Vagina (tissue), 2 donors: Measurements from ENCODE around the gene RPS6KL1. TPM values are rescaled to one million over a fixed set of nuclear protein-coding genes. Genes with fewer than 3 reads are reported as not detected.
A peak's percentile ranks its signal among the peaks of the same experiment; 100 is the strongest.

ENCODE experiments used
- DNase-seq, 2 donors: peaks; one replicate each; pipeline ENCODE4 v3.0.0-alpha.2; 2017; ENCODE audit errors: extremely low spot score in 2 of 2
- H3K27ac ChIP-seq: fragments of 200-600 bp; sonication (generic); one replicate; pipeline ENCODE4 v1.5.1; 2019
- H3K27me3 ChIP-seq: fragments of 200-600 bp; sonication (generic); one replicate; pipeline ENCODE4 v1.5.1; 2019
- H3K36me3 ChIP-seq, 2 donors: fragments of 200-600 bp; sonication (generic); one replicate each; pipeline ENCODE4 v1.5.1; 2017 to 2019
- H3K4me1 ChIP-seq: fragments of 200-600 bp; sonication (generic); one replicate; pipeline ENCODE4 v1.5.1; 2019
- H3K4me3 ChIP-seq, 2 donors: fragments of 200-600 bp; sonication (generic); 1 replicate in 1 of 2; 2 replicates in 1 of 2; pipeline ENCODE4 v1.5.1; 2016 to 2019
- H3K9me3 ChIP-seq: fragments of 200-600 bp; sonication (generic); one replicate; pipeline ENCODE4 v1.5.1; 2019
- POLR2A ChIP-seq, 2 donors: fragments of 450-650 bp; IDR thresholded peaks; one replicate each; pipeline ENCODE4 v1.6.1; 2017; ENCODE audit warnings: antibody characterized with exemption in 2 of 2, mild to moderate bottlenecking in 2 of 2, moderate library complexity in 2 of 2
- POLR2AphosphoS5 ChIP-seq, 2 donors: sonication (generic); formaldehyde crosslinking; IDR thresholded peaks; one replicate each; pipeline ENCODE4 v1.9.0; 2017; ENCODE audit warnings: antibody characterized with exemption in 2 of 2, mild to moderate bottlenecking in 2 of 2, low read depth in 1 of 2; ENCODE audit not compliant: insufficient read depth in 1 of 2
- intact Hi-C: fragments of 100-400 bp; cut with DNase I; formaldehyde crosslinking; loops from one replicate; pipeline ENCODE4 v1.15.1; 2023
- total RNA-seq: library from RNA; depleted of rRNA; stranded (reverse); fragments of >200 nt; gene quantifications from one replicate; pipeline ENCODE4 v1.2.3, GENCODE V29; 2016
- TF ChIP-seq, protein P1 (sequence below), 3 experiments: fragments of 450-650 bp in 2 of 3; fragments of 200-600 bp in 1 of 3; sonication (generic) in 1 of 3; IDR thresholded peaks; one replicate each; pipeline ENCODE4 v1.5.1; 2017 to 2019; ENCODE audit warnings: antibody characterized with exemption in 3 of 3, mild to moderate bottlenecking in 2 of 3, moderate library complexity in 2 of 3

The RPS6KL1 gene
- total RNA-seq, 1 donor from 2014 or later: 2.0 TPM

DNA sequence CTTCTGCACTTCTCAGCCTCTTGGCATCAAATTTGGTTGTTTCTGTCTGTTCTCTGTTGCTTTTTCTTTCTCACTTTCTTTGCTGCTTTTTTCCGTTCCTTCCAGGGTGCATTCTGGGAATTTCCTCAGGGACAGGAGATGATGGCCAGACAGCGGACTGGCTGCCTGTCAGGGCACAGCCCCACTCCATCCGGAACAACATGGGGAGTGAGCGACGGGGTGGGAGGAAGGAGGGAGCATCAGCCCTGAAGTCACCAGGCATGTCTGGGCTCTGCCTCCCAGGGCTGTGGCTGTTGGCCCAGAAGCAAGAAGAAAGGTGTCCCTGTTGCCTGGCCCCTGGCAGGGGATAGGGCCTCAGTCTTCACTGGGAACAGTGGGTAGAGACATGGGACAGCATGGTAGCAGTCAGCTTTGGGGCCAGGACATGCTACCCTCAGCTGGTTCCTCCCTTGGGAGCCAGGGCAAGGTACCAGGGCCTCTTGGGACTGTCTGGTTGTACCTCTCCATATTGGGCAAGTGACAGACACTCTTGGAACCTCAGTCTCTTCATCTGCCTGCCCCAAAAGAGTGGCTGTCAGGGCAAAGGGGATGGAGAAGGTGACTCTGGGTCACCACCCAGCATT, 23.7 kb upstream of the RPS6KL1 start:
- Histone ChIP-seq H3K9me3 (no peaks in the 10 kb centered on the region), H3K4me1 (peaks cover 19% of the 10 kb centered on the region), H3K36me3 (no peaks in the 10 kb centered on the region), H3K4me3 (peak overlapping the region in 1 of 2 donors; percentile 23), H3K27me3 (no peaks in the 10 kb centered on the region), H3K27ac (peak overlapping the region; percentile 30)
- no peak for TF ChIP-seq POLR2A (IDR thresholded peaks at IDR 0.05)
- TF ChIP-seq, protein P1, sequence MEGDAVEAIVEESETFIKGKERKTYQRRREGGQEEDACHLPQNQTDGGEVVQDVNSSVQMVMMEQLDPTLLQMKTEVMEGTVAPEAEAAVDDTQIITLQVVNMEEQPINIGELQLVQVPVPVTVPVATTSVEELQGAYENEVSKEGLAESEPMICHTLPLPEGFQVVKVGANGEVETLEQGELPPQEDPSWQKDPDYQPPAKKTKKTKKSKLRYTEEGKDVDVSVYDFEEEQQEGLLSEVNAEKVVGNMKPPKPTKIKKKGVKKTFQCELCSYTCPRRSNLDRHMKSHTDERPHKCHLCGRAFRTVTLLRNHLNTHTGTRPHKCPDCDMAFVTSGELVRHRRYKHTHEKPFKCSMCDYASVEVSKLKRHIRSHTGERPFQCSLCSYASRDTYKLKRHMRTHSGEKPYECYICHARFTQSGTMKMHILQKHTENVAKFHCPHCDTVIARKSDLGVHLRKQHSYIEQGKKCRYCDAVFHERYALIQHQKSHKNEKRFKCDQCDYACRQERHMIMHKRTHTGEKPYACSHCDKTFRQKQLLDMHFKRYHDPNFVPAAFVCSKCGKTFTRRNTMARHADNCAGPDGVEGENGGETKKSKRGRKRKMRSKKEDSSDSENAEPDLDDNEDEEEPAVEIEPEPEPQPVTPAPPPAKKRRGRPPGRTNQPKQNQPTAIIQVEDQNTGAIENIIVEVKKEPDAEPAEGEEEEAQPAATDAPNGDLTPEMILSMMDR (IDR thresholded peaks at IDR 0.05): no peak
- TF ChIP-seq POLR2AphosphoS5 (IDR thresholded peaks at IDR 0.05; ENCODE audit: insufficient read depth in 1 of 2, low read depth in 1 of 2): no peak
- no peak for DNase-seq
- intact Hi-C loops: no loop called here

DNA sequence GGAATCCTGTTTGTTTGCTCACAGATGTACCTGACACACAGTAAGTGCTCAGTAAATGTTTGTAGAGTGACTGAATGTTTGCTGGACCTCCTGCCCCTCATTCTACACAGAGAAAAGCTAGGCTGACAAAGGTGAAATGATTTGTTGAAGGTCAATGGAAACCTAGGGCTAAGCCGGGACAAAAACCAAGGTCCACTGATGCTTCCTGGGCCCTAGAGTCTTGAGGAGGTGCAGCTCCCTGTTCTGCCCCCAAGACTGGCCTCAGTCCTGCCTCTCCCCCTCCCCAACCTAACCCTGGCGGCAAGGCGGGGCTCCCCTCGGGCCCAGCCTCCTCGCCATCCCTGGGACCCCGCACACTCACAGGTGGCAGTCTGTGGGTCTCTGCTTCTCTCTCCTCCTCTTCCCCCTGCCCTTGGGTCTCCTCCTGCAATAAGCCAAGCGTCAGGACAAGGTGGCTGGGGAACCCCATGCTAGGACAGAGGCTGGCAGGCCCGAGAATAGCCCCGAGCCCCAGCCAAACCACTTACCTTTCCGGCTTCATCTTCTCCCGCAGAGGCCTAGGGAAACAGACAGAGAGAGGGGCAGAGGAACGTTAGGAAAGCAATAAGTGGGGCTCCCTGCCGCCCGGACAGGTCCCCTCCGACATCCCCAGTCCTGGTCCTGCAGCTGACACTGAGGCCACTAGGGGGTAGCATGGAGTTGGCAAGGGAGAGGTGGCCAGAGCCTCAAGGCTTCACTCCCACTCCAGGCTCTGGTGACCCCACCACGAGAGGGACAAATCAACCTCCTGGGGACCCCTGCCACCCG, 23.0 kb upstream of the RPS6KL1 start:
- Histone ChIP-seq H3K27me3 (no peaks in the 10 kb centered on the region), H3K4me1 (peaks cover 26% of the 10 kb centered on the region), H3K4me3 (peak overlapping the region in 1 of 2 donors; percentile 23), H3K36me3 (no peaks in the 10 kb centered on the region), H3K9me3 (no peaks in the 10 kb centered on the region), H3K27ac (peak overlapping the region; percentile 30)
- DNase-seq: no peak
- intact Hi-C loops: no loop called here
- TF ChIP-seq, protein P1 (IDR thresholded peaks at IDR 0.05): peak; percentile 67 to 80 (median 80)
- TF ChIP-seq POLR2A (IDR thresholded peaks at IDR 0.05): no peak
- TF ChIP-seq POLR2AphosphoS5 (IDR thresholded peaks at IDR 0.05; ENCODE audit: insufficient read depth in 1 of 2, low read depth in 1 of 2): peak in 1 of 2 donors; percentile 28

DNA sequence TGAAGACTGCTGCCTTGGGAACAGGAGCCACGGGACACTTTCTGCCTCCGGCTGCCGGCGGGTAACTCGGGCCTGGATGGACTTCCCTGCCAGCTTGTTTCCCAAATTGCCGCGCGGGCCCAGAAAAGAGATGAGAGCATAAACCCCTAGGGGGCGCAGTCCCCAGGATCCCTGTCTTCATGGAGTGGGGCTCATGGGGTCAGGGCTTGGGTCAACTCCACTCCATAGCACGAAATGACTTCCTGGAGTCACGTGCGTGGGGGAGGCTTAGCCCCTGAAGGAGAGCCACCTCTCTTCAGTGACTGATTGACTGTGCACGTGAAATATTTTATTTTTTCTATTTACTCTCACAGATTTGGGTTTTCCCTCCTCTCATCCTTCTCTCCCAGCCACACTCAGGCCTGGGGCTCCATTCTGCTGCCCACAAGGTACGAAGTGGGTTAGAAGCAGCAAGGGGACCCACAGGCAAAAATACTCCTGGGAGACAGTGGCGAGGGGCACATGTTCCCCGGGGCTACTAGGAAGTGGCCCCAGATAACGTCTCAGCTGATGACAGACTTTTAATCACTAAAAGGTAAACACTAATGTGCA, 22.3 kb upstream of the RPS6KL1 start:
- Histone ChIP-seq H3K27ac (no peak overlapping the region), H3K27me3 (no peaks in the 10 kb centered on the region), H3K9me3 (no peaks in the 10 kb centered on the region), H3K36me3 (no peaks in the 10 kb centered on the region), H3K4me3 (no peak overlapping the region), H3K4me1 (peaks cover 32% of the 10 kb centered on the region)
- DNase-seq: no peak
- intact Hi-C loops: no loop called here
- TF ChIP-seq POLR2AphosphoS5 (IDR thresholded peaks at IDR 0.05; ENCODE audit: insufficient read depth in 1 of 2, low read depth in 1 of 2): no peak
- TF ChIP-seq, protein P1 (IDR thresholded peaks at IDR 0.05): peak in 1 of 3 experiments; percentile 9

DNA sequence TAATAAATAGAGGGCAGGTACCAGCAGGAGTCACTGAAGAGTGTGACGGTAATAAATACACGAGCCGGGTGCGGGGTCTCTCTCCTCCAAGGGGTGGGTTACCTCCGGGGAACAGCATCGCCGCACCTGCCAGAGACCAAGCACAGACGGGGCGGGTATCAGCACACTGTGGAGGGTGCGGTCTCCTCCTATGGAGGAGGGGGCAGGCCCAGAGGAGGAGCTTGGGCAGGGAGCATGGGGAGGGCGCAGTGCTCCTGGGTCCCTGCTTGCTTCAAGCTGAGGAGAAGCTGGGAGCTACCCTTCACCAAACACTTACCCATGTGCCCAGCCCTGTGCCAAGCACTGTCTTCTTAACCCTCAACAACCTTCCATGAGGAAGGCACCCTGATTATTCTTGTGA, 19.5 kb upstream of the RPS6KL1 start:
- no peak for DNase-seq
- Histone ChIP-seq H3K36me3 (no peaks in the 10 kb centered on the region), H3K27ac (peak overlapping the region; percentile 77), H3K9me3 (no peaks in the 10 kb centered on the region), H3K4me3 (no peak overlapping the region), H3K27me3 (no peaks in the 10 kb centered on the region), H3K4me1 (peaks cover 50% of the 10 kb centered on the region)
- TF ChIP-seq POLR2AphosphoS5 (IDR thresholded peaks at IDR 0.05; ENCODE audit: insufficient read depth in 1 of 2, low read depth in 1 of 2) (no peak), POLR2A (IDR thresholded peaks at IDR 0.05) (no peak)
- TF ChIP-seq, protein P1 (IDR thresholded peaks at IDR 0.05): no peak
- intact Hi-C loops: no loop called here
